Measurements from ENCODE around the gene GPR42. TPM values are rescaled to one million over a fixed set of nuclear protein-coding genes. Genes with fewer than 3 reads are reported as not detected.
"Not testable (repeated sequence)": the region's sequence is repeated elsewhere in the genome, so short reads cannot be mapped to it uniquely, and the experiment has no call there.

The GPR42 gene
- polyA plus RNA-seq, 6 donors from 2014 or later: not detected

DNA sequence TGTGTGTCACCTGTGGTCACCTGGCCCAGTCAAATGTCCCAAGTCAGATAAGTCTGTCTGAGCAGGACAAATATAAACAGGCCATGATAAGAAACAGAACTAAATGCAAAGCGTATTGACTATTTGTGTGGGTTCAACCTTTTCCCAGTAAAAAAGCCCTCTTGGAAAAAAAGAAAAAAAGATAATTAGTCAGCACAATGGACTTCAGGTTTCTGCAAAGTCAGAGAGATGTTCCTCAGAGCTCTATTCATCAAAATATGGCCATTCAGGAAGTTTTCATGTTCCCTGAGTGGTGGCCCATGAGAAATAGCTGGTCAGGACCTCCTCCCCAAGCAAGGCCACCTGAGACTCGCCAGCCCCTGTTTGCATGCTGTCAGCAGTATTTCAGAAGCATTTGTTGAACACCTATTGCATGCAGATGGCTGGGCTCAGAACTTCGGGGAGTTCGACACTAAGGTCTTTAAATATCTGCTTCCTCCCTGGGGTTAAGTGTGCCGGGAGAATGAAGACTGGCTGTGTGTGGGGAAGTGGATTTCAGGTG lies 9.9 kb upstream of the GPR42 start:
- Mint-ChIP-seq H3K27me3 (peaks cover 9 to 47% (median 41%) of the 10 kb centered on the region in 3 donors), H3K9me3 (no peaks in the 10 kb centered on the region), H3K36me3 (no peaks in the 10 kb centered on the region), H3K4me3 (no peak overlapping the region), H3K4me1 (peaks cover 2 to 10% (median 8%) of the 10 kb centered on the region in 3 donors), H3K27ac (no peak overlapping the region)
- ATAC-seq (ENCODE audit: low read depth in 2 of 2): no peak
- DNase-seq: no peak

DNA sequence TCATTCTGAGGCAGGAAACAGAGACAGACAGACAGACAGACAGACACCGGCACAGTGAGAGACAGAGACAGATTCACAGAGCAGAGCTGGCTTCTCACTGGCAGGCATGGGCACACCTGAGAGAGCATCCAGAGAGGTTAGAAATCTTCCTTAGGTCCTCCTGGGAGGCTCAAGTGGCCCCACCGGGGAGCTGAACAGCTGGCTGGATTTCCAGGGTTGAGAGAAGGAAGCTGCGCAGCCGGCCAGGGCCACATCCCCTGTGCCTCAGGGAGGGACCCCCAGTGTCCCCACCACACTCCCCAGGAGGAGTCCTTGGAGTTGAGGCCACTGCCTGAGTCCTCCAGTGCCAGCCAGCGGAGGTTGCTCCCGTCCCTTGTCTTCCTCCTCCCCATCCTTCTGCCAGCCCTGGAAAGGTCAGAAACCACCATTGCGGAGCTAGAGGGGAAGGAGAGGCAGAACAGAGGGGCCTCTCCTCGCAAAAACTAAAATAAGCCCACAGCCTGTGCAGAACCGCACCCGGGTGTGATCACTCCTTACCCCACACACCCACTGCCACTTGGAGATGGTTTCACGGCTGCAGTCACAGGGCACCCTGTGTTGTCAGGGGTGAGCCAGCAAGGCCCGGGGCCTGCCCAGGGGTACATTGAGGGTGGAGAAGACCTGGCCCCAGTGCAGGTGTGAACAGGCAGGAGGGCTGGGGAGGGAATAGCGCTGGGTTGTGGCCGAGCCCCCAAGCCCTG lies 8.4 kb upstream of the GPR42 start:
- Mint-ChIP-seq H3K4me1 (peaks cover 0 to 10% (median 5%) of the 10 kb centered on the region in 3 donors), H3K9me3 (no peaks in the 10 kb centered on the region), H3K27me3 (peaks cover 11 to 50% (median 49%) of the 10 kb centered on the region in 3 donors), H3K4me3 (no peak overlapping the region), H3K36me3 (no peaks in the 10 kb centered on the region), H3K27ac (no peak overlapping the region)
- DNase-seq (no peak), ATAC-seq (ENCODE audit: low read depth in 2 of 2) (no peak)

DNA sequence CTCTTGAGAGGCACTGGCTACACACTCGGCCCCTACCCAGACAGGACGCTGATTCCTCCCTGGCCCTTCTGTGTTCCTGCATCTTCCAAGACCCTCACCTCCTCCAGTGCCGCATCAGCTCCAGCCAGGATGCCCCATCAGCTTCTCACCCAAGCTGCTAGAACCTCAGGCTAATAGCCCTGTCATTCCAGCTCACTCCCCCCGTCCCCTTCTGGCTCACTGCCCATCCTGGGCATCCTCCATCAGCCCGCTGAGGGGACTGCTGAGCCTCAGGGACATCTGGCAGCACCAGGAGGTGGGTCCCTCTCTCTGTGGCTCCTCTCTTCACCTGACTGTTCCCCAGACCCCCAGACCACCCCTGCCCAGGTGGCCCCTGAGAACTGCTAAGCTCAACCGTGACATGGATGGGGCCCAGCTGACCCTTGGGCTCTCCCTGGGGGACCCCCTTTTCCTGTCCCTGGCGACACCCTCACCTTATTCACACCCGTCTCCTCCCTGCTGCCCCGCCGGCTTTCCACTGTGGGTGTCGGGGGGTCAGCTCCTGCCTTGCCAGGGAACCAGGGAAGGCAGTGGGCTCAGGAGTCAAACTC lies 7.8 kb upstream of the GPR42 start:
- no peaks in the 10 kb centered on the region for H3K36me3 Mint-ChIP-seq

DNA sequence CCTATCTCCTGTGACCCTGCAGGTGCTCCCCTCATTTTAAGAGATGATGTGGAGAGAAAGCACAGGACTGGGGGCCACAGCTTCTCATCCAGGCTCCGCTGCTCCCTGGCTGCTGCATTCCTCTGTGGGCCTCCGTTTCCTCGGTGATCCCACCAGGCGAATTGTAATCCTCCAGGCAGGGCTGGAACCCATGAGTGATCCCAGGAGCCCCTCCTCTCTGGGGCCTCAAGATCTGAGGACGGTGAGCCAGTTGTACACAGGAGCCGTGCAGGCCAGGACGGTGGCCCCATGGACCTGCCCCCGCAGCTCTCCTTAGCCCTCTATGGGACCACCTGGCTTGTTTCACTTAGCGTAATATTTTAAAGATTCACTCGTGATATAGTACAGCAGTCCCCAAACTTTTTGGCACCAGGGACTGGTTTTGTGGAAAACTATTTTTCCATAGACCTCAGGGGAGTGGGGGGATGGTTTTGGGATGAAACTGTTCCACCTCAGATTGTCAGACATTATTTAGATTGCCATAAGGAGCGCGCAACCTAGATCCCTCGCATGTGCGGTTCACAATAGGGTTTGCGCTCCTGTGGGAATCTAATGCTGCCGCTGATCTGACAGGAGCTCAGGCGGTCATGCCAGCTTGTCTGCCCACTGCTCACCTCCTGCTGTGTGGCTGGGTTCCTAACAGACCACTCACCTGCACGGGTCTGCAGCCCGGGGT lies 7.0 kb upstream of the GPR42 start:
- DNase-seq: no peak

More for the DNA sequence above, 7.8 kb upstream of the GPR42 start:
- Mint-ChIP-seq H3K27me3 (peaks cover 7 to 48% (median 43%) of the 10 kb centered on the region in 3 donors), H3K4me3 (no peak overlapping the region), H3K4me1 (peaks cover 0 to 7% (median 3%) of the 10 kb centered on the region in 3 donors), H3K9me3 (no peaks in the 10 kb centered on the region), H3K27ac (no peak overlapping the region)
- ATAC-seq (ENCODE audit: low read depth in 2 of 2) (no peak), DNase-seq (no peak)

DNA sequence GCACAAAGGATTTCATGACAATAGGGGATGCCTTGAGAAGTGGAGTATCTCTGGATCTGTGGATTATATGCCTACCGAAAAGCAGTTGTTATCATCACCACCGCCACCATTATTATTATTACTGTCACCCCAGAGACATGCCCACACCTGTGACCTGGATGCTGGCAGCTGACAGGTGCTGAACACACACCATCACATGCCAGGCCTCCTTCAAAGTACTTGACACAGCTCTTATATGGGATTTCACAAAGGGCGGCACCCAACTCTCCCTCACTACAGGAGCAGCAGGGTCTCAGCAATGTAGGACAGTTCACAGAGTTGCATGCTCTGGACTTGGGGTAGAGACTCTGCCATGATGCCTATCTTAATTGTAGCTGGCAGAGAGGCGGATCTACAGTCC lies 5.6 kb upstream of the GPR42 start:
- DNase-seq (no peak), ATAC-seq (ENCODE audit: low read depth in 2 of 2) (no peak)
- Mint-ChIP-seq H3K4me1 (peaks cover 2 to 6% (median 4%) of the 10 kb centered on the region in 3 donors), H3K4me3 (no peak overlapping the region), H3K9me3 (peaks cover 0 to 7% (median 4%) of the 10 kb centered on the region in 7 donors), H3K27ac (no peak overlapping the region), H3K36me3 (no peaks in the 10 kb centered on the region), H3K27me3 (peaks cover 5 to 49% (median 39%) of the 10 kb centered on the region in 3 donors)

More for the DNA sequence above, 7.0 kb upstream of the GPR42 start:
- Mint-ChIP-seq H3K27me3 (peaks cover 5 to 49% (median 39%) of the 10 kb centered on the region in 3 donors), H3K36me3 (no peaks in the 10 kb centered on the region), H3K27ac (no peak overlapping the region), H3K4me1 (peaks cover 0 to 4% (median 0%) of the 10 kb centered on the region in 3 donors), H3K9me3 (peaks cover 0 to 4% (median 0%) of the 10 kb centered on the region in 7 donors), H3K4me3 (no peak overlapping the region)
- no peak for ATAC-seq (ENCODE audit: low read depth in 2 of 2)

DNA sequence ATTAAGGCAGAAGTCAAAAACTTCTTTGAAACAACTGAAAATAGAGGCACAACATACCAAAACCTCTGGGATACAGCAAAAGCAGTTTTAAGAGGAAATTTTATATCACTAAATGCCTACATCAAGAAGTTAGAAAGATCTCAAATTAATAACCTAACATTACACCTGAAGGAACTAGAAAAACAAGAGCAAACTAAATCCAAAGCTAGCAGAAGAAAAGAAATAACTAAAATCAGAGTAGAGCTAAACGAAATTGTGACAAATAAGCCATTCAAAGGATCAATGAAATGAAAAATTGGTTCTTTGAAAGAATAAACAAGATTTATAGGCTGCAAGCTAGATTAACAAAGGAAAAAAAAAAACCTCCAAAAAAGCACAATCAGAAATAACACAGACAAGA lies 2.5 kb upstream of the GPR42 start:
- ATAC-seq (ENCODE audit: low read depth in 2 of 2) (no peak), DNase-seq (no peak)
- Mint-ChIP-seq H3K4me1 (peaks cover 2 to 6% (median 4%) of the 10 kb centered on the region in 3 donors), H3K9me3 (peaks cover 0 to 7% (median 4%) of the 10 kb centered on the region in 7 donors), H3K4me3 (no peak overlapping the region), H3K27ac (no peak overlapping the region), H3K36me3 (no peaks in the 10 kb centered on the region), H3K27me3 (peaks cover 8 to 30% (median 23%) of the 10 kb centered on the region in 3 donors)

DNA sequence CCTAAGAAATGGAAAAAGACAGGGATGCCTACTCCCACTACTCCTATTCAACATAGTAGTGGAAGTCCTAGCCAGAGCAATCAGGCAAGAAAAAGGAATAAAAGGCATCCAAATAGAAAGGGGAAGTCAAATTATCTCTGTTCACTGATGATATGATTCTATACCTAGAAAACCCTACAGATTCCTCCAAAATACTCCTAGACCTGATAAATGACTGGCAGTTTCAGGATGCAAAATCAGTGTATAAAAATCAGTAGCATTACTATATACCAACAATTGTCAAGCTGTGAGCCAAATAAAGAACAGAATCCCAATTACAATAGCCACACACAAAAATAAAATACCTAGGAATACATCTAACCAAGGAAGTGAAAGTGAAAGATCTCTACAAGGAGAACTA lies 1.3 kb upstream of the GPR42 start:
- no peaks in the 10 kb centered on the region for H3K36me3 Mint-ChIP-seq
- H3K9me3 Mint-ChIP-seq: peaks cover 0 to 7% (median 4%) of the 10 kb centered on the region in 7 donors
- H3K27ac Mint-ChIP-seq: no peak overlapping the region
- H3K4me3 Mint-ChIP-seq: no peak overlapping the region
- no peak for ATAC-seq (ENCODE audit: low read depth in 2 of 2)
- peaks cover 8 to 22% (median 16%) of the 10 kb centered on the region in 3 donors for H3K27me3 Mint-ChIP-seq
- peaks cover 2 to 10% (median 8%) of the 10 kb centered on the region in 3 donors for H3K4me1 Mint-ChIP-seq
- no peak for DNase-seq

DNA sequence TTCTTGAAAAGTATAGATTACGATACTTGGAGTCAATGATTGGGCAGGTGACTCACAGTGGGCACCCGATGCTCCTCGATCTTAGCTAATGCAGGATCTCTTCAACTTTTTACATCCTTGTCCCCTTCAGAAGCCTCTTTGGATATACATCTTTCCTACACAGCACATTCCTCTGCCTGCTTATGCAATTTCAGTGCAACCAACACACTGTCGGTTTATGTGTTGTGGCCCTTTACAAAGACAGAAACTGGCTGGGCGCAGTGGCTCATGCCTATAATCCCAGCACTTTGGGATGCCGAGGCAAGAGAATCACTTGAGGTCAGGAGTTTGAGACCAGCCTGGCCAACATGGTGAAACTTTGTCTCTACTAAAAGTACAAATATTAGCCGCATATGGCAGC lies 2.6 kb downstream of the GPR42 start:
- Mint-ChIP-seq H3K27ac (peak overlapping the region in 1 of 6 donors; percentile 37), H3K4me3 (peak overlapping the region in 1 of 8 donors; percentile 31), H3K4me1 (peaks cover 29 to 40% (median 31%) of the 10 kb centered on the region in 3 donors), H3K9me3 (peaks cover 0 to 12% (median 7%) of the 10 kb centered on the region in 7 donors), H3K36me3 (peaks cover 5% of the 10 kb centered on the region in 2 donors), H3K27me3 (peaks cover 3 to 16% (median 10%) of the 10 kb centered on the region in 3 donors)
- DNase-seq (no peak), ATAC-seq (ENCODE audit: low read depth in 2 of 2) (no peak)

DNA sequence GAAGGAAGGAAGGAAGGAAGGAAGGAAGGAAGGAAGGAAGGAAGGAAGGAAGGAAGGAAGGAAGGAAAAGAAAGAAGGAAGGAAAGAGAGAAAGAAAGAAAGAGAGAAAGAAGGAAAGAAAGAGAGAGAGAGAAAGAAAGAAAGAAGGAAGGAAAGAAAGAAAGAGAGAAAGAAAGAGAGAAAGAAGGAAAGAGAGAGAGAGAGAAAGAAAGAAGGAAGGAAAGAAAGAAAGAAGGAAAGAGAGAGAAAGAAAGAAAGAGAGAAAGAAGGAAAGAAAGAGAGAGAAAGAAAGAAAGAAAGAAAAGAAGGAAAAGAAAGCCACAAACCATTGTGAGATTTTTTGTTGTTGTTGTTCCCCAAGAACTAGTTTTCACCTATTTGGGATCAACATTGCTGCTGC lies 3.2 kb downstream of the GPR42 start:
- H3K27me3 Mint-ChIP-seq: peaks cover 3 to 15% (median 10%) of the 10 kb centered on the region in 3 donors
- peaks cover 29 to 40% (median 31%) of the 10 kb centered on the region in 3 donors for H3K4me1 Mint-ChIP-seq
- DNase-seq; H3K36me3 Mint-ChIP-seq; H3K4me3 Mint-ChIP-seq; ATAC-seq (ENCODE audit: low read depth in 2 of 2): not testable (repeated sequence)
- H3K27ac Mint-ChIP-seq: peak overlapping the region in 1 of 6 donors; percentile 92
- H3K9me3 Mint-ChIP-seq: peaks cover 0 to 12% (median 5%) of the 10 kb centered on the region in 7 donors

DNA sequence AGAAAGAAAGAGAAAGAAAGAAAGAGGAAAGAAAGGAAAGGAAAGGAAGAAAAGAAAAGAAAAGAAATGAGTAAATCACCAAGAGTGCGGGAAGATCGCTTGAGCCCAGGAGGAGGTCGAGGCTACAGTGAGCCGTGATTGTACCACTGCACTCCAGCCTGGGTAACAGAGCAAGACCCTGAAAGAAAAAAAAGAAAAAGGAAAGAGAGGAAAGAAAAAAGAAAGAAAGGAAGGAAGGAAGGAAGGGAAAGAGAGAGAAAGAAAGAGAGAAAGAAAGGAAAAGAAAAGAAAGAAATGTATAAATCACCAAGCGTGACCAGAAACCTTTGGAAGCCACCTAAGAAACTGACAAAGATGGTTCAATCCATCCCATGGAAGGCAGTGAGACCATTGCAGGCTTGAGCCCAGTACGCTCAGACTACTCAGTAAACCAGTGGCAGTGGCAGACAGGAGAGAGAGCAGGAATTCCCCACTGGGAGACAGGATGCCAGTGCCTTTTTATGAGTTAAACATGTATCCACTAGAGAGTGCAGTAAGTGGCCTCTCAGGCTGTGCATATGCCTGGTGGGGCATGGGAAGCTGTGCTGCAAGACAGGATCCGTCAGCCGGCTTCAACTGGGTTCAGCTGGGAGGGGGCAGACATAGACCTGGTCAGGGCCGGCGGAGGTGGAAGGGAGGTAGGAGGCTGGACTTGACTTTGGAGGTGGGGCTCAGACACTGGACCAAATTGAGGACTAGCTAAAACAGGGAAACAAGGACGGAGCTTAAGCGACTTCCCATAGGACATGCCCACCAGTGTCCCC lies 4.8 kb downstream of the GPR42 start:
- no peak for DNase-seq
- H3K27ac Mint-ChIP-seq: peak overlapping the region in 3 of 6 donors; percentile 4 to 66 (median 42)
- no peak for ATAC-seq (ENCODE audit: low read depth in 2 of 2)
- H3K9me3 Mint-ChIP-seq: peaks cover 0 to 6% (median 2%) of the 10 kb centered on the region in 7 donors
- peaks cover 29 to 35% (median 29%) of the 10 kb centered on the region in 3 donors for H3K4me1 Mint-ChIP-seq
- H3K27me3 Mint-ChIP-seq: peaks cover 0 to 12% (median 10%) of the 10 kb centered on the region in 3 donors
- H3K36me3 Mint-ChIP-seq: peaks cover 5% of the 10 kb centered on the region in 2 donors
- peak overlapping the region in 2 of 8 donors; percentile 41 to 47 for H3K4me3 Mint-ChIP-seq

DNA sequence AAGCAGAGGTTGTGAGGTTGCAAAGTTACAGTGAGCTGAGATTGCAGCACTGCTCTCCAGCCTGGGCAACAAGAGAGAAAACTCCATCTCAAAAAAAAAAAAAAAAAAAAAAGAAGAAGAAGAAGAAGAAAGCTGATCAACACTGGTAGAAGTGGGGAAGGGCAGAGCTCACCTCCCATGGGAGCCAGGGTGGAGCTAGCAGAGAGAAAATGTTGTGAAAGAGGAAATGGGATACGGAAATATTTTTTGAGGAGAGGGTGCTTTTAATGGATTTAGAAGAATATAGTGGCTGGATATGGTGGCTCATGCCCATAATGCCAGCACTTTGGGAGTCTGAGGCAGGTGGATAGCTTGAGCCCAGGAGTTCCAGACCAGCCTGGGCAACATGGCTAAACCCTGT lies 6.8 kb downstream of the GPR42 start:
- Mint-ChIP-seq H3K9me3 (peaks cover 0 to 6% (median 2%) of the 10 kb centered on the region in 7 donors), H3K27me3 (peaks cover 6 to 27% (median 23%) of the 10 kb centered on the region in 3 donors), H3K27ac (peak overlapping the region in 1 of 6 donors; percentile 44), H3K4me1 (peaks cover 29 to 35% (median 29%) of the 10 kb centered on the region in 3 donors), H3K36me3 (peaks cover 5% of the 10 kb centered on the region in 2 donors), H3K4me3 (peak overlapping the region in 3 of 8 donors; percentile 29 to 76 (median 67))
- no peak for DNase-seq
- no peak for ATAC-seq (ENCODE audit: low read depth in 2 of 2)

DNA sequence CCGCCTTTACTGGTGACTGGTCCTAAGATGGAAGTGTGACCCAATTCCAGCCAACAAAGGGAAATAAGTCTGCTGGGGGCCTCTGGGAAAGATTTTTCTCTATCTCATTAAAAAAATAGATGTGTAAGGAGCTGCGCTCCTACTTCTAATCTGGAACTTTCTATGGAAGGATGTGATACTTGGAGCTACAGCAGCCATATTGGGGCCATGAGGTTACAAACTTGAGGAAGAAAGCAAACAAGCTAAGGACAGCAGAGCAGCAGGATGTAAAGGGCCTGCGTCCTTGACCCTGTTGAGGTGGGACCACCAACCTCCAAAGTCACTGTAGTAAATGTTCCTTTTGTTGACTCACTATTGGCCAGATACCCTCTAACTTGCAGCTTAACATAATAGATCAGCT lies 7.5 kb downstream of the GPR42 start:
- no peak for ATAC-seq (ENCODE audit: low read depth in 2 of 2)
- no peak overlapping the region for H3K27ac Mint-ChIP-seq
- peaks cover 29 to 35% (median 29%) of the 10 kb centered on the region in 3 donors for H3K4me1 Mint-ChIP-seq
- no peak for DNase-seq
- no peak overlapping the region for H3K4me3 Mint-ChIP-seq
- H3K27me3 Mint-ChIP-seq: peaks cover 6 to 32% (median 27%) of the 10 kb centered on the region in 3 donors
- peaks cover 0 to 8% (median 2%) of the 10 kb centered on the region in 7 donors for H3K9me3 Mint-ChIP-seq
- peaks cover 5% of the 10 kb centered on the region in 2 donors for H3K36me3 Mint-ChIP-seq

All from naive B cell (primary cell).